ENCODE results near the gene TSNAX. TPM values are rescaled to one million over a fixed set of nuclear protein-coding genes. Genes with fewer than 3 reads are reported as not detected.

Gene TSNAX
- total and polyA plus RNA-seq, 7 donors = 17.7 to 37.5 (median 29.3) TPM

- intact Hi-C loops (cut with DNase I) = no loop called here
- Histone ChIP-seq H3K27me3 (no peaks in the 10 kb centered on the region), H3K4me1 (peaks cover 0 to 50% (median 30%) of the 10 kb centered on the region in 4 donors), H3K4me3 (no peak overlapping the region), H3K36me3 (peaks cover 0 to 46% (median 4%) of the 10 kb centered on the region in 4 donors), H3K9me3 (no peaks in the 10 kb centered on the region), H3K27ac (no peak overlapping the region)
- WGBS, 2 donors = 71 to 88% methylated on average over 4 of the region's 4 CpGs
- TF ChIP-seq CTCF (IDR thresholded peaks at IDR 0.05) (no peak), POLR2AphosphoS5 (IDR thresholded peaks at IDR 0.05) (no peak), POLR2A (IDR thresholded peaks at IDR 0.05) (no peak), EP300 (IDR thresholded peaks at IDR 0.05) (no peak)
- no peak for DNase-seq
These were observed 6.3 kb downstream of the TSNAX start for GRCh38 chr1:231534703-231535159.

- no peak overlapping the region for H3K4me3 ChIP-seq
- peaks cover 0 to 36% (median 17%) of the 10 kb centered on the region in 4 donors for H3K4me1 ChIP-seq
- H3K9me3 ChIP-seq = no peaks in the 10 kb centered on the region
- H3K27ac ChIP-seq = no peak overlapping the region
- WGBS, 2 donors = 90 to 91% methylated on average over 2 of the region's 2 CpGs
- no peak for DNase-seq
- H3K27me3 ChIP-seq = no peaks in the 10 kb centered on the region
- no peak for TF ChIP-seq CTCF (IDR thresholded peaks at IDR 0.05)
- no peak for TF ChIP-seq POLR2AphosphoS5 (IDR thresholded peaks at IDR 0.05)
- TF ChIP-seq POLR2A (IDR thresholded peaks at IDR 0.05) = no peak
- TF ChIP-seq EP300 (IDR thresholded peaks at IDR 0.05) = no peak
- intact Hi-C loops (cut with DNase I) = no loop called here
- H3K36me3 ChIP-seq = peaks cover 0 to 52% (median 4%) of the 10 kb centered on the region in 4 donors
These were observed 7.6 kb downstream of the TSNAX start for GRCh38 chr1:231536099-231536498.

- Histone ChIP-seq H3K36me3 (peaks cover 0 to 75% (median 8%) of the 10 kb centered on the region in 4 donors), H3K9me3 (no peaks in the 10 kb centered on the region), H3K4me3 (no peak overlapping the region), H3K27me3 (no peaks in the 10 kb centered on the region), H3K4me1 (no peaks in the 10 kb centered on the region), H3K27ac (no peak overlapping the region)
- DNase-seq = no peak
- no peak for TF ChIP-seq POLR2A (IDR thresholded peaks at IDR 0.05)
- no peak for TF ChIP-seq EP300 (IDR thresholded peaks at IDR 0.05)
- TF ChIP-seq POLR2AphosphoS5 (IDR thresholded peaks at IDR 0.05) = no peak
- TF ChIP-seq CTCF (IDR thresholded peaks at IDR 0.05) = no peak
- WGBS, 2 donors = 97 to 99% methylated on average over 3 of the region's 3 CpGs
- intact Hi-C loops (cut with DNase I) = no loop called here
These were observed 12.4 kb downstream of the TSNAX start for GRCh38 chr1:231540847-231541246.

GRCh38 chr1:231541842-231542241 is 13.4 kb downstream of the TSNAX start:
- Histone ChIP-seq H3K27ac (no peak overlapping the region), H3K36me3 (peaks cover 0 to 70% (median 8%) of the 10 kb centered on the region in 4 donors), H3K9me3 (no peaks in the 10 kb centered on the region), H3K27me3 (no peaks in the 10 kb centered on the region), H3K4me3 (no peak overlapping the region), H3K4me1 (no peaks in the 10 kb centered on the region)
- no peak for TF ChIP-seq POLR2A (IDR thresholded peaks at IDR 0.05)
- TF ChIP-seq CTCF (IDR thresholded peaks at IDR 0.05) = no peak
- no peak for TF ChIP-seq EP300 (IDR thresholded peaks at IDR 0.05)
- TF ChIP-seq POLR2AphosphoS5 (IDR thresholded peaks at IDR 0.05) = no peak
- 90 to 95% methylated on average over 2 of the region's 2 CpGs for WGBS, 2 donors
- intact Hi-C loops (cut with DNase I) = no loop called here
- no peak for DNase-seq

Measured in sigmoid colon (tissue), 7 donors.